Mononuclear cell (primary cell): ENCODE results near the gene SGK2. TPM values are rescaled to one million over a fixed set of nuclear protein-coding genes. Genes with fewer than 3 reads are reported as not detected.
A peak's percentile ranks its signal among the peaks of the same experiment; 100 is the strongest.
"Not testable (repeated sequence)": the region's sequence is repeated elsewhere in the genome, so short reads cannot be mapped to it uniquely, and the experiment has no call there.

ENCODE experiments used
- H3K27me3 ChIP-seq: 2 replicates; pipeline ENCODE4 v1.6.0; 2011; ENCODE audit warnings: low read length, control low read depth; ENCODE audit not compliant: insufficient read depth
- H3K4me1 ChIP-seq: 2 replicates; pipeline ENCODE4 v1.5.1; 2011; ENCODE audit warnings: mild to moderate bottlenecking, low read length, control low read depth; ENCODE audit not compliant: insufficient read depth
- H3K4me3 ChIP-seq: 2 replicates; pipeline ENCODE4 v1.5.1; 2011; ENCODE audit warnings: mild to moderate bottlenecking, low read length, moderate library complexity
- H3K9me3 ChIP-seq: 2 replicates; pipeline ENCODE4 v1.5.1; 2011; ENCODE audit warnings: low read depth, mild to moderate bottlenecking, control low read depth, low read length
- total RNA-seq: library from RNA; depleted of rRNA; stranded (reverse); fragments of >200 nt; gene quantifications from one replicate; pipeline ENCODE4 v1.2.3, GENCODE V29; 2012

The SGK2 gene
- total RNA-seq, 1 donor, result 0.10 TPM

DNA sequence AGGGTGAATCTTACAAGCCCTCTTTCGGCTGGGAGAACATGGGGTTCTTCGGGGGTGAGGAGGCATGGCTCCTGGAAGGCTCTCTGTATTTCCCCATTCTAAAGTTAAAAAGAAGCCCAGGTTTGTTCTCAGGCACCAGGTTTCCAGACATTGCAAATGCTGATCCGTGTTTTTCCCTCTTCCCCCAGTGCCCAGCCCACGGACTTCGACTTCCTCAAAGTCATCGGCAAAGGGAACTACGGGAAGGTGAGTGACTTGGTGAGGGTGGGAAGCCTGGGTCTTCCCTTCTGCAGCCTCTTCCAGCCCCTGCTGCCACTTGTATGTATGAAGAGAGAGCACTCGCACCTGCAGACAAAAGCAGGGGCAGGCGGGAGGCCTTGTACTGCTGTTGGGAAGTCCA is 8.7 kb downstream of the SGK2 start:
- no peaks in the 10 kb centered on the region for H3K9me3 ChIP-seq
- no peaks in the 10 kb centered on the region for H3K4me1 ChIP-seq
- H3K27me3 ChIP-seq, result no peaks in the 10 kb centered on the region
- H3K4me3 ChIP-seq, result no peak overlapping the region

- Histone ChIP-seq H3K4me3 (no peak overlapping the region), H3K9me3 (no peaks in the 10 kb centered on the region), H3K27me3 (no peaks in the 10 kb centered on the region), H3K4me1 (no peaks in the 10 kb centered on the region)
Measured at GRCh38 chr20:43568706-43569105, 9.9 kb downstream of the SGK2 start.

- Histone ChIP-seq H3K4me3 (no peak overlapping the region), H3K27me3 (no peaks in the 10 kb centered on the region), H3K4me1 (no peaks in the 10 kb centered on the region), H3K9me3 (no peaks in the 10 kb centered on the region)
Measured at GRCh38 chr20:43569282-43569681, 10.5 kb downstream of the SGK2 start.

DNA sequence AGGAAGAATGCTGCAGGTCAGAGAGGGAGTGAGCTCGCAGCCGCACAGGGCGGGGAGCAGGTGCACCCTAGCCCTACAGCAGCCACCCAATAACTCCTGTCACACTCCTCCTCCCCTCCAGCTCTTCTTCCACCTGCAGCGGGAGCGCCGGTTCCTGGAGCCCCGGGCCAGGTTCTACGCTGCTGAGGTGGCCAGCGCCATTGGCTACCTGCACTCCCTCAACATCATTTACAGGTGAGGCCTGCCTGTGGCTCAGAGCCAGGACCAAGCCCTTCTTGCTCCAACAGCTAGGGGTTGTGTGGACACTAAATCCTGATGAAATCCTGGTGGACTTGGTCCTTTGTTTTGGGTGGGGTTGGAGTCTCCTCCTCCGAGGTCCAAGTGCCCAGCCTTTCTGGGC is 11.7 kb downstream of the SGK2 start:
- Histone ChIP-seq H3K27me3 (no peaks in the 10 kb centered on the region), H3K4me3 (no peak overlapping the region), H3K4me1 (no peaks in the 10 kb centered on the region), H3K9me3 (no peaks in the 10 kb centered on the region)

GRCh38 chr20:43571310-43571709 is 12.5 kb downstream of the SGK2 start:
- no peaks in the 10 kb centered on the region for H3K27me3 ChIP-seq
- H3K4me3 ChIP-seq, result no peak overlapping the region
- no peaks in the 10 kb centered on the region for H3K4me1 ChIP-seq
- no peaks in the 10 kb centered on the region for H3K9me3 ChIP-seq

DNA sequence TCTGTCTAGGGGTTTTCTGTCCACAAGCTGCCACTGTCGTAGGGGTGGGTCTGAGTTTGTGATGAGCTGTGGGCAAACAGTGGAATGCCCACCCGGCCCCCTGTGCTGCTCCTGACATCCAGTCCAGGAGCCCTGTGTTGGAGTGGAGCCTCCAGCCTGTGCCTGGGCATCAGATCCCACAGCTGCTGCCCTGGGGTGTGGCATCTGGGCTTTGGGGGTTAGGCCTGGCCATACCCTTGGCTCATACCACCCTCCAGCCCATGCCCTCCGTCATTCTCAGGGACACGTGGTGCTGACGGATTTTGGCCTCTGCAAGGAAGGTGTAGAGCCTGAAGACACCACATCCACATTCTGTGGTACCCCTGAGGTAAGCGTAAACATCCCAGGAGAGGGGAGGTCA is 12.9 kb downstream of the SGK2 start:
- Histone ChIP-seq H3K9me3 (no peaks in the 10 kb centered on the region), H3K4me1 (no peaks in the 10 kb centered on the region), H3K27me3 (no peaks in the 10 kb centered on the region), H3K4me3 (no peak overlapping the region)

- H3K27me3 ChIP-seq, result no peaks in the 10 kb centered on the region
- H3K4me1 ChIP-seq, result no peaks in the 10 kb centered on the region
- H3K4me3 ChIP-seq, result no peak overlapping the region
- no peaks in the 10 kb centered on the region for H3K9me3 ChIP-seq
Measured at GRCh38 chr20:43572891-43573290, 14.1 kb downstream of the SGK2 start.

DNA sequence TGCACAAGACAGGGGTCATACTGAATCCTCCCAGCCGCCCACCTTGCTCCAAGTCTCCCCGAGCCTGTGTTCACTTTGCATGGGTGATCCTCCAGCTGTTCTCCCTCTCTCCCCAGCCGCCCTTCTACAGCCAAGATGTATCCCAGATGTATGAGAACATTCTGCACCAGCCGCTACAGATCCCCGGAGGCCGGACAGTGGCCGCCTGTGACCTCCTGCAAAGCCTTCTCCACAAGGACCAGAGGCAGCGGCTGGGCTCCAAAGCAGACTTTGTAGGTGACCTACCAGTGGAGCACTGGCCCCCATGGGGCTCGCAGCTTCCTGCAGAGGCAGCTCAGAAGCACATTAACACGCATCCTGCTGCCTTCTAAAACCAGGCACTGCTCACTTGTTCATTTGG is 17.3 kb downstream of the SGK2 start:
- no peaks in the 10 kb centered on the region for H3K9me3 ChIP-seq
- no peaks in the 10 kb centered on the region for H3K27me3 ChIP-seq
- no peak overlapping the region for H3K4me3 ChIP-seq
- no peaks in the 10 kb centered on the region for H3K4me1 ChIP-seq

- no peak overlapping the region for H3K4me3 ChIP-seq
- no peaks in the 10 kb centered on the region for H3K27me3 ChIP-seq
- H3K4me1 ChIP-seq, result peaks cover 7% of the 10 kb centered on the region
- H3K9me3 ChIP-seq, result no peaks in the 10 kb centered on the region
Measured at GRCh38 chr20:43579861-43580793, 21.3 kb downstream of the SGK2 start.

DNA sequence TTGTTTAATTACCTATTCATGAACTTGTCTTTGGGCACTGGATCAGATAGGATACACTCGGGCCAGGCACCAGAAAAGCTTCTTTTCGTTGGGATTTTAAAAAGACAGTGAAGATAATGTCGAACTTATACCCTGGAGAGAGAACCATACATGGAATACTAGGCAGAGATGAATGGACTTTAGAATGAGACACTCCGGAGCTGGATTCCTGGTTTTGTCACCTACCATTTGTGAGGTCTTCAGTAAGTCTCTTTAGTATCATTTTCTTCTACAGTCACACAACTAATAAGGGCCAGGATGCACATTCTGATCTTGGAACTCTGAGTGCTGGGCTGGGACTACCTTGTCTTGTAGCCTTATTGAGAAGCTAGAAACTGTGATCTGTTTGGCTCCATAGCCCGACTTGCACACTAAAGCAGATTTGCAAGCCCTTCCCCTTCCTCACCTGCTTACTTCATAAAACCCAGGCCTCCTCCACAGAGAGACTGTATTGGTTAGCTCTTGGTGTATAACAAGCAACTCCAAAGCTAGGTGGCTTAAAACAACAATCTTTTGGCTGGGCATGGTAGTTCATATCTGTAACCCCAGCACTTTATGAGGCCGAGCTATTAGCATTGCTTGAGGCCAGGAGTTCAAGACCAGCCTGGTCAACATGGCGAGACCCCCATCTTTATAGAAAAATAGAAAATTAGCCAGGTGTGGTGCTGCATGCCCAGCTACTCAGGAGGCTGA is 24.5 kb downstream of the SGK2 start:
- no peak overlapping the region for H3K4me3 ChIP-seq
- H3K9me3 ChIP-seq, result no peaks in the 10 kb centered on the region
- peaks cover 7% of the 10 kb centered on the region for H3K4me1 ChIP-seq
- H3K27me3 ChIP-seq, result no peaks in the 10 kb centered on the region

GRCh38 chr20:43583982-43584432 is 25.2 kb downstream of the SGK2 start:
- peaks cover 7% of the 10 kb centered on the region for H3K4me1 ChIP-seq
- no peaks in the 10 kb centered on the region for H3K27me3 ChIP-seq
- no peaks in the 10 kb centered on the region for H3K9me3 ChIP-seq
- H3K4me3 ChIP-seq, result no peak overlapping the region

DNA sequence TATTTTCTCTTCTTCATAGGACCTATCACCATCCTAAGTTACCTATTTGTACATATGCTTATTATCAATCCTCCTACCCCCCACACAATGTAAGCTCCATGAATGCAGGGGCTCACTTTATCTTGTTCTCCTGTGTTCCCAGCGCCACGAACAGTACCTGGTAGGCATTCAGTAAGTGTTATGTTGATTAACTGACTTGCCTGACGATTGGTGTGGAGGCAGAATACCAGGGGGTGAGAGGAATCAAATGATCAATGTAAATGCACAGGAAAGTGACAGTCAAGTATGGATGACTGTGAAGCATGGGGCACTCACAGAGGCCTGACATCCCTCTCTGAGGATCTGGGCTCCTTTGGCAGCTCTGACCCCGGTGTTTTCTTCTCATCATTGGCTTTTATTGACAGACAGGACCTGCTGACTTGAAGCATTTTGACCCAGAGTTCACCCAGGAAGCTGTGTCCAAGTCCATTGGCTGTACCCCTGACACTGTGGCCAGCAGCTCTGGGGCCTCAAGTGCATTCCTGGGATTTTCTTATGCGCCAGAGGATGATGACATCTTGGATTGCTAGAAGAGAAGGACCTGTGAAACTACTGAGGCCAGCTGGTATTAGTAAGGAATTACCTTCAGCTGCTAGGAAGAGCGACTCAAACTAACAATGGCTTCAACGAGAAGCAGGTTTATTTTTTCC is 25.8 kb downstream of the SGK2 start:
- Histone ChIP-seq H3K4me3 (no peak overlapping the region), H3K9me3 (no peaks in the 10 kb centered on the region), H3K27me3 (no peaks in the 10 kb centered on the region), H3K4me1 (peaks cover 8% of the 10 kb centered on the region)

- Histone ChIP-seq H3K9me3 (no peaks in the 10 kb centered on the region), H3K27me3 (no peaks in the 10 kb centered on the region), H3K4me3 (no peak overlapping the region), H3K4me1 (peaks cover 23% of the 10 kb centered on the region)
Measured at GRCh38 chr20:43586641-43587040, 27.8 kb downstream of the SGK2 start.

GRCh38 chr20:43588526-43588925 is 29.7 kb downstream of the SGK2 start:
- not testable (repeated sequence) for H3K9me3 ChIP-seq, H3K4me3 ChIP-seq, H3K27me3 ChIP-seq
- peaks cover 26% of the 10 kb centered on the region for H3K4me1 ChIP-seq

- Histone ChIP-seq H3K9me3 (no peaks in the 10 kb centered on the region), H3K4me3 (peak overlapping the region; percentile 77), H3K27me3 (no peaks in the 10 kb centered on the region), H3K4me1 (peaks cover 20% of the 10 kb centered on the region)
Measured at GRCh38 chr20:43590036-43590391, 31.2 kb downstream of the SGK2 start.
